ENCODE results near the gene PSD4.

PSD4 gene

DNA sequence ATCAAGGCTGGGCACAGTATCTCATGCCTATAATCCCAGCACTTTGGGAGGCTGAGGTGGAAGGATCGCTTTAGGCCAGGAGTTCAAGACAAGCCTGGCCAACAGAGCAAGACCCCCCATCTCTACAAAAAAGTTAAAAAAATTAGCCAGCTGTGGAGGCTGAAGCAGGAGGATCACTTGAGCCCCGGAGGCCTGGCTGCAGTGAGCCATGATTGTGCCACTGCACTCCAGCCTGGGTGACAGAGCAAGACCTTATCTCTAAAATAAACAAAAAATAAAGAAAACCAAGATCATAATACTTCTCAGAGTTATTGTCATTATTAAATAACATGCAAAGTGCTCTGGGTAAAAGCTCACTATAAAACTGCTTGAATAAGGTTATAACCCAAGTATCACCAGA is 31.5 kb upstream of the PSD4 start:
- no peak for DNase-seq (ENCODE audit: low read depth, low spot score)

GRCh38 chr2:113144259-113144658 is 29.5 kb upstream of the PSD4 start:
- DNase-seq (ENCODE audit: low read depth, low spot score), result no peak

- no peak for DNase-seq (ENCODE audit: low read depth, low spot score)
Observed at GRCh38 chr2:113148606-113149552, 24.9 kb upstream of the PSD4 start.

DNA sequence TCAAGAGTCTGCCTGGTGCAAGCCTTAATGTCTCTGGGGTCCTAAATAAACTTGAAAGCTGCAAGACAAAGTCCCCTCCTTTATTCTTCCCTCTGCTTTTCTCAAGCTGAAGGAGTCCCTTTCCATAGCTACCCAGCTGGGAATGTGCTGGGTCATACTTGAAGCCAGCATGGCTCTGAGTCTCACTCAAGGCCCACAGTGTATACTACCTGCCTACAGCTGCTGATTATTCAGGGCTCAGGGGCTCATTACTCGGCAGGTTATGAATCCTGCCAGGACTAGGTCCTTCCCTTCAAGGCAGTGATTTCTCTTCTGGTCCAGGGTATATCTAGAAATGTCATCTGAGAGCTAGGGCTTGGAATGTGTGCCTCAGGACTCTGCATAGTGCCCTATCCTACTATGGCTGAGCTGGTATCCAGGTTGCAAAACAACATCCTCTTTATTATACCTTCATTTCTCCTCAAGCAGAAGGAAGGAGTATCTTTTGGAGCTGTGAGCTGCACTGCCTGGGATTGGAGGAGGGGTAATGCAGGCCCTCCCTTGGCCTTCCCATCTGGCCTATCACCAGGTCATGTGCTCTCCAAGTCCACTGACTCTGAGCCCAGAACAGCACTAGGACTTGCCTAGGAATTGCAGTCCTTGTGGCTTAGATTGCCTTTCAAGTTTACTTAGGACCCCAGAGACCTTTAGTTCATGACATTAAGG is 24.1 kb upstream of the PSD4 start:
- DNase-seq (ENCODE audit: low read depth, low spot score), result no peak

- DNase-seq (ENCODE audit: low read depth, low spot score), result no peak
Observed at GRCh38 chr2:113150258-113150601, 23.5 kb upstream of the PSD4 start.

DNA sequence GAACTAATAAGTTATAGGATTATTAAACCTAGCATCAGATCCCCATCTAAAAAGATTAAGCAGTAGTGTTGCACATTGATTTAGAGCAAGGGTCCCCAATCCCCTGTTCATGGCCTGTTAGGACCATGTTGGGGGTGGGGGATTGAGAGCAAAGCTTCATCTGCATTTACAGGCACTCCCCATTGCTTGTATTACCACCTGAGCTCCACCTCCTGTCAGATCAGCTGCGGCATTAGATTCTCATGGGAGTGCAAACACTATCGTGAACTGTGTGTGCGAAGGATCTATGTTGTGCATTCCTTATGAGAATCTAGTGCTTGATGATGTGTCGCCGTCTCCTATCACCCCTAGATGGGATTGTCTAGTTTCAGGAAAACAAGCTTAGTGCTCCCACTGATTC is 18.4 kb upstream of the PSD4 start:
- no peak for DNase-seq (ENCODE audit: low read depth, low spot score)

DNA sequence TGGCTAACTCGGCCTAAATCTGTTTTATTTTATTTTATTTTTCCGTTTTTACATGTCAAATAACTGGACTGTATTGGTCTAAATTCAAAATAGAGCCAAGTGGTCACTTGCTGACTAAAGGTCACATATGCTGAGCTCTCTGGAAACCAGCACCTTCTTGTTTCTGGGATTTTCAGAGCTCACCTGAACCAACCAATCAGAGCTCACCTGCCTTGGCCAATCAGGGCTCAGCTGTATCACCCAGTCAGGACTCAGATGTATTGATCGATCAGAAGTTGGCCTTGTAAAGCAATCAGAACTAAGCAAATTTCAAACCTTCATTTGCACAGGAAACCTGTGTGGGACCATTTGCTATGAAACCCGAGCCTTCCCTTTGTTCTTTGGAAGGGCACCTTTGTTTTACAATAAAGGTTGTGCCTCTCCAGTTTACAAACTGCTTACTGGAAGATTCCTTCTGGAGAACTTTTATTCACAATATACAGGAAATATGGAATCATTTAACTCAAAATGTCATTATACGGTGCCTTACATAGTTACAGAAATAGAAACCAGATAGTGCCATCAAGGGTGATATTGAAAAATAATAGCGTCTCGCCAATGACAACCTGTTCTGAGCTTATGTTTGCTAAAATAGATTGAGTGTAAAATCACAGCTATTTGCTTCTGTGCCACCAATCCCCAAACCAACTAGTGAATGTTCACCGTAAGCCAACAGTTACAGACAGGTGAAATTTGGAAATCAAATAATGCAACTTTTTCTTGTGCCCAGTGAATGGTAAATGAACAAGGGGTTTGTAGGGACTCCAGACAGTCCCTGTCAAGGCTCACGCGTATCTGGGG is 17.3 kb upstream of the PSD4 start:
- no peak for DNase-seq (ENCODE audit: low read depth, low spot score)

DNA sequence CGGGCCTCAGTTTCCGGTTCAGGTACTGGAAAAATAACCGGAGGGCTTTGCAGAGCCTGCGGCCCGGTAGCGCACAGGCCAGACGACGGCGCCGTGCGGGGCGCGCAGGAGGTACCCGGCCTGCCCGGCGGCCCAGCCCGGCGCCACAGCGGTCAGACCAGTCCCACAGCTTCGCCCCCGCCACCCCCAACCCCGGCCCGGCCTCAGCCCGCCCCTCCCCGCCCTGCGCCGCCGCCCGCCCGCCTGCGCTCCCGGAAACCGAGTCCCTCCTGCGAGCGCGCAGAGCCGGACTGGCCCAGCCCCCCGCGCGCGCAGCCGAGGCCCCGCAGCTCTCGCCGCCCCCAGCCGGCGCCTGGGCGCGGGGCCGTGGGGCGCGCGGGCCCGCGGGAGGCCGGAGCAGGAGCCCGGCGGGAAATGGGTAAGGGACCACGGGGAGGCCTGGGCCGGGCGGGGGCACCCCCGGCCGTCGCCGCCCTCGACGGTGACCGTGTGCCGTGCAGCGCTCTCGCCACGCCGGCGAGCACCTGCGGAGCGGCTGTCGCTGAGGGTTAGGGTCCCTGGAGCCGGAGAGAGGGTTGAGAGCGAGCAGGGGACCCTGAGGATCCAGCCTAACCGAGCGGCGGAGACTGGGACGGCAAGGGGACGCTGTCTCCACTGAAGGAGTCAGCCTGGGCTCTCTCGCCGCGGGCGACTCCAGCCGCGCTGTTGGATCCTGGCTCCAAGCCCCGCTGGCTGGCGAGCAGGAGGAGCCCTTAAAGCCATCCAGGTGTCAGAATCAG is 16.5 kb upstream of the PSD4 start:
- no peak for DNase-seq (ENCODE audit: low read depth, low spot score)

DNA sequence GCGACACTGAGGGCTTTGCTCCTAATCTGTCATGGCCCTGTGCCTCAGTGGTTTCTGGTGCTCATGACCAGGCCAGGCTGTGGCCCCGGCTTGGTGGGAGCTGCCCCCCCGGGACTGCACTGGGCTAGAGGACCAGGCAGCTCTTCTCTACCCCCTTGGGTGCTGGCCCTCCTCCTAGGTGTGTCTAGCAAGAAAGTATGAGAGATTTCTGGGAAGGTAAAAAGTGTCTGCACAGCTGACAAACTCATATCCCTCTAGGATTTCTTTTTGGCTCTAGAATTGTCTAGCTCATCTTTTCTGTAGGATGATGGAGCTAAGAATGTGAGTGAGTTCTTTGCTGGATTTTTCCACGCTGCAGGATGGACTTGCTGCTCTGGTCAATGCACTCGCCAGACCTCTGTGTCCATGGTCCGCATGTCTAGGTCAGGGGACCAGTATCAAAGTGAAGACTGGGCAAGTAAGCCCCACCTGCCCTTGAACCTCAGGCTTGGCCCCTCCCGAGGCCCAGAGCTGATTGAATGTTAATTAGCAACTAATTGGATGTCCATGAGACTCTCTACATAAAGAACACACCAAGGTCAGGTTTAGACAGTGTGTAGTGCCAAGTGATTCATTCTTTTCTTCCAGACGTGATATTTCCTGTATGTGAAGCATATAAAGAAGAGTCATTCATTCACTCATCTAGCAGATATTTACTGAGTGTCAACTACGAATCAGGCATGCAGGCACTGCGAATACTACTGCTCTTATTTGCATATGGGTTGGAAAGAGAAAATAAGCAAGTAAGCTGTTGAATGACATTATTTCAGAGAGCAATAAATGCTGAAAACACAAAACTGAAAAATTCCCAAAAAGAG is 15.6 kb upstream of the PSD4 start:
- DNase-seq (ENCODE audit: low read depth, low spot score), result no peak

- peak; percentile 26 for DNase-seq (ENCODE audit: low read depth, low spot score)
Observed at GRCh38 chr2:113158884-113159553, 14.8 kb upstream of the PSD4 start.

DNA sequence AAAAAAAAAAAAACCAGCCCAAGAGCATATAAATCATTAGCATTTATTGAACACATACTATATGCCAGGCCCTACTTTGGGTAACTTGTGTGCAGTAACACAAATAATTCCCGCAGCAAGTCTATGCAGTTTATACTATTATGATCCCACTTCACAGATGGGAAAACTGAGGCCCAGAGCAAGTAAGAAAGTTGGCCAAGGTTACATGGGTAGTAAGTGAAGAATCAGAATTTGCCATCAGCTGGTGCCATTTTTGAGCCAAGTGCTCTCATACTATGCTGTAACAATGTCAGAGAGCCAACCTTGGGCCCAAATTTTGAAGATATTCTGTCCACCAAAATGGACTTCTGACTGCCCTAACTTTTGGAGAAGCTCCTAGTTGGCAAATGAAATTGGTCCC is 13.5 kb upstream of the PSD4 start:
- no peak for DNase-seq (ENCODE audit: low read depth, low spot score)

GRCh38 chr2:113160962-113161361 is 12.8 kb upstream of the PSD4 start:
- DNase-seq (ENCODE audit: low read depth, low spot score), result no peak

GRCh38 chr2:113162173-113162572 is 11.6 kb upstream of the PSD4 start:
- no peak for DNase-seq (ENCODE audit: low read depth, low spot score)

DNA sequence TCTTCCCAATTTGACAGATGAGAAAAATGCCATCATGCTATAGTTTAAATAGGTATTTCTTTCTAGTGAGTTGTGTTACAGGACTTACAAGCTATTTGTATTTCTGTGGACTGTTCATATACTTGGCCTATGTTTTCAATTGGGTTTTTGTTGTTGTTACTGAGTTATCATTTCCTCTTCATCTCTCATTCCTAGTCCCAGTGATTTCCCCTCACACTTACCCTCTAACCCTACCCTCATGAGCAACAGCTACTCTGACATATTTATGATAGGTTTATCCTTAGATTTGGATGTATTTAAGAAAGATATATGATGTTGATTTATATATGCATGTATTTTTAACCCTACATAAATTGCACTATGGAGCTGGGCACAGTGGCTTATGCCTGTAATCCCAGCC is 10.9 kb upstream of the PSD4 start:
- DNase-seq (ENCODE audit: low read depth, low spot score), result no peak

DNA sequence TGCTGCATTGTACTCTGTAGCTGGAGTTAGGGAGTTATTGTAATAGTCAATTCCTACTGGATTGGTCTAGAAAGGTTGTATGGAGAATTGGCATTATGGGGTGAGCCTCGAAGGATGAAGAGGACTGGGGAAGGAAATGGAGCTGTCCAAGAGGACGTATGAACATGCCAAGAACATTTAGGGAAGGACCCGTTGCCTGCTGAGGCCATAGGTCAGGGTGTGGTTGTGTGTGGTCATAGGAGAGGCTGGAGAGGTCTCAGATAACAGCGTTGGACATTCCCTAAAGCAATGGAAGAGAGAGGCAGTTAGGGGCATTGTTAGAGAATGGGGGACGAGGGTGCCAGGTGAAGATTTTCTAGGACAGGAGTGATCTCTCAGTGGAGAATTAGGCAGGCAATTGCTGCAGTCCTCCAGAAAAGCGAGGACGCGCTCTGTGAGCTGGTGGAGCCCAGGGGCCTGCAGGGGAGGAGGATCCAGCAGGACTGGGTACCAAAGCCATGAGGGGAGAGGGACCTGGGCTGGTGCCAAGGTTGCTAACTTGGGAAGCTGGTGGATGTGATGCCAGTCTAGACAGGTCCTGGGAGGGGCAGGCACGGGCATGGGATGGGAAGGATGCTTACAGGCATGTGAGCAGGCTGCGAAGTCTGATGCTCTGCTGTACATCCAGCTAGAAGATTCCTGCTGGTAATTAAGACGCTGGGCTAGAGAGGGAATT is 9.4 kb upstream of the PSD4 start:
- no peak for DNase-seq (ENCODE audit: low read depth, low spot score)

DNA sequence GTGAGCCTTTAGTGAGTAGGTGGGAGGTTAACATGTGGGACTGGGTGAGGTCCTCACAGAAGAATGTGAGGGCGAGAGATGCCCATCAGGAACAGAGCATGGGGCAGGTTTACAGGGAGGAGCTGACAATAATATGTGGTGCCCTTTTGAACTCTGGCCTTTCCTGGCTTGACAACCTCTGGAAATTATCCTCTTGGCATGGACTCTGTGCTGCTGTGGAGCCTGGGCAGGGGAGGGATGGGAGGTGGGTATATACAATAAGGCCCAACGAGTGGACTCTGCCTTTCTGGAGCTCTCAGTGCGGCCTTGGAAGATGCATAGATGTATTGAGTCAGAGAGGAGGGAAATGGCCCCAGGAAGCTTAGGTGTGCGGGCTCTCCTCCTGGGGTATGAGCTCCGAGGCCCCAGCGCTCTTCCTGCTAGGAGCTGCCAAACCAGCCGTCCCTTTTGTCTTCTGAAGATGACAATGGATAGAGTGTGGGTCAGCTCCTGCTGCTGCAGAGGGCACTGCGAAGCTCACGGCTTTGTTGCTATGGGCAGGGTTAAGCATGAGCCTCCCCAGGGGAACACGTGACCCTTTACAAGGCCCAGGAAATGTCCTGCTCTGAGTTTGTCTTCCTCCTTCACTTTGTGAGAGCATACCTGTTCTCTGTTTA is 8.7 kb upstream of the PSD4 start:
- DNase-seq (ENCODE audit: low read depth, low spot score), result no peak

DNA sequence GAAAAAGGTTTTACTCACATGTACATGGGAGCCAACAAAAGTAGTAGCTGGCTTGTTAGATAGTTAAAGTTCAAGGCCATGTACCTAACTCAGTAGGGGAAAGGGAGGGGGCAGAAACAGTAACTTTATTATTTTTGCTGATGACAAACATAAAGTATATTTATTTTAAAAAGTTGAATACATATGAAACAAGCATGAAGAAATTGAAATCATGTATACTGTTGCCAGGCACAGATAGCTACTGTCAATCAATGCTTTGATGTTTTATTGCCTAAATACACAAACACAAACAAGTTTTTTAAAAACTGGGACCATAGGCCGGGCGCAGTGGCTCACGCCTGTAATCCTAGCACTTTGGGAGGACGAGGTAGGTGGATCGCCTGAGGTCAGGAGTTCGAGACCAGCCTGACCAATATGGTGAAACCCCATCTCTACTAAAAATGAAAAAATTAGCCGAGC is 7.6 kb upstream of the PSD4 start:
- no peak for DNase-seq (ENCODE audit: low read depth, low spot score)

GRCh38 chr2:113167115-113167932 is 6.4 kb upstream of the PSD4 start:
- DNase-seq (ENCODE audit: low read depth, low spot score), result no peak
